GM11168 (cell line): Measurements from ENCODE around the gene MOCS2.
"Not testable (repeated sequence)": the region's sequence is repeated elsewhere in the genome, so short reads cannot be mapped to it uniquely, and the experiment has no call there.

ENCODE experiments used
- in situ Hi-C: fragments of 300-500 bp; cut with MboI; formaldehyde crosslinking; loops from one replicate; pipeline ENCODE4 v1.12.0; 2022; ENCODE audit warnings: low sequenced_read_pairs; ENCODE audit not compliant: unreplicated experiment

The MOCS2 gene, protein sequence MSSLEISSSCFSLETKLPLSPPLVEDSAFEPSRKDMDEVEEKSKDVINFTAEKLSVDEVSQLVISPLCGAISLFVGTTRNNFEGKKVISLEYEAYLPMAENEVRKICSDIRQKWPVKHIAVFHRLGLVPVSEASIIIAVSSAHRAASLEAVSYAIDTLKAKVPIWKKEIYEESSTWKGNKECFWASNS

DNA sequence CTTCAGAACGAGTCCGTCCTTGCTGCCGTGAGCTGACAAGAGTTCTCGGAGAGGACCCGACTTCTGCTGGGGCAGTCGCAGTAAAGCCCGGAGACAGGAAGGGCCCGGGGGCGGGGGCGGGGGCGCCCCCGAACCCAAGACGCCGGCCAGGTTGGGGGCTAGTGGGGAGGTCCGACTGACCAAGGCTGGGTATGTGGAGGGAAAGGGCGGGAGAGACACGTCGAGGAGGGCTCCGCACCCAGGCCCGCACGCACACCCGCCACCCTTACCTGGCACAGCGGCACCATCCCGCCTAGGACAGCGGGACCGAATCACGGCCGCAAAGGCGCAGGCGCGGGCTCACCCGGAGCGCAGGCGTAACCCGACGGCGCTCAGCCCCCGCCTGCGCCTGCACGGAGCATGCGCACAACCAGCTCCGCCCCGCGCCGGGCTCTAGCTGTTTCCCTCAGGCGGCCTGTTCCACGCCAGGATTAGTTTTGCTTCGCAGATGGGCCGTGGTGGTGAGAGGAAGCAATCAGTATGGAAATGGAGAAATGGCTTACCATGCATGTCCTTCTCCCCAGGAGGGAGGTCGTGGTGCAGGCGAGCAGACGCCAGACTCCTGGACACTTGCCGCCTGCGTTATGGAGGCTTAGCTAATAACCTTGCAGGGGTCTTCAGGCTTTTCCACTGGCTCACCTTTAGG is at the start of gene MOCS2:
Gene MOCS2, minus strand, starts transcription at position 315 of the 685 bp plus-strand sequence. CDS start 2,583 bp downstream, outside the sequence.
- in situ Hi-C loops = no loop called here

DNA sequence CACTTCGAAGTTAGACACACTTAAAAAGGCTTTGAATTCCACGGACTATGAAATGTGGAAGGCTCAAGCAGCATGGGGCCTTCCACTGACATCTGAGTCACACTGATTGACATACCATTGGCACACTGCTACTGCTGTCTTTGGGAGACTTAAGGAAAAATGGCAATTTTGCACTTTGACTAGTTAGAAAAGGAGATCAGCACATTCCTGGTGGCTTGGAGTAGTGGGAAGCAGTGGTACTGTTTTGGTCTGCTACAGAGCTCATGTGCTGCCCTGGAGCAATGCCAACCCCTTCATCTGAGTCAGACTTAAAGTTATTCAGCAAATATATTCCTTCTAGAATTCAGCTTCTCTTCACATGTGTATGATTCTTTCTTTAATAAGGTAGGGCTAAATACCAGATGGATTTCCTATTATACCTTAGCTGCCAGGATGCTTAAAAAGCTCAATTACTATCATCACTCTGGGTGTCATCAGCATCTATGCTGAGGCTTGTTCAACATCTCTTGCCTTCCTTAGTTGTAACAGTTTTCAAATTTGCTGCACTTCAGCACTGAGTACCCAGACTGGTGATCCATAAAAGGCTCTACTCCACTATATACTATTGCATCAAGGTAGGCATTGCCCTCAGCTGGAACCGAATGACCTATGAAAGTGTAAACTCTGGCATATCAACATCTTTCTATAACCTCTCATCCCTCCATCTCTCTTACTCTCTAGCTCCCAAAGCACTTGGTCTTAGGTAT is 42.3 kb upstream of the MOCS2 start:
- in situ Hi-C loops = loop anchor here (25.0 kb wide), 1 partner anchor 1085 kb away; no protein-coding TSS in a partner anchor

DNA sequence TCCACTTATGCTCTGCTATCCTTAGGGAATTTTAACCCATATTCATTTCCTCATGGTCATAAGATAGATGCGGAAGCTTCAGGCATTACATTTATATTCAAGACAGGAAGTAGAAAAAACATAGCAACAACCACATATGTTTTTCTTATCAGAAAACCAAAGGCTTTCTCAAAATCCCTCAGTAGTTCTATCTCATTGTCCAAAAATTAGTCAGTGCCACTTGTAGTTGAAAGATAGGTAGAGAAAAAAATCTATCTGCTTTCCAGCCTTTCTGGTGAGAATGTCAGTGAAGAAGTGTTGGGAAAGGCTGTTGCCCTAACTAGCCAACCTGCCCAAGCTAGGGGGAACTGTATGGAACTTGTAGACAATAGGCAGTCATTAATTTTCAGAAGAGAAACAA is 23.5 kb upstream of the MOCS2 start:
- in situ Hi-C loops = no loop called here

GRCh38 chr5:53130266-53130665 is 20.7 kb upstream of the MOCS2 start:
- in situ Hi-C loops = no loop called here

GRCh38 chr5:53128481-53128880 is 18.9 kb upstream of the MOCS2 start:
- in situ Hi-C loops = no loop called here

DNA sequence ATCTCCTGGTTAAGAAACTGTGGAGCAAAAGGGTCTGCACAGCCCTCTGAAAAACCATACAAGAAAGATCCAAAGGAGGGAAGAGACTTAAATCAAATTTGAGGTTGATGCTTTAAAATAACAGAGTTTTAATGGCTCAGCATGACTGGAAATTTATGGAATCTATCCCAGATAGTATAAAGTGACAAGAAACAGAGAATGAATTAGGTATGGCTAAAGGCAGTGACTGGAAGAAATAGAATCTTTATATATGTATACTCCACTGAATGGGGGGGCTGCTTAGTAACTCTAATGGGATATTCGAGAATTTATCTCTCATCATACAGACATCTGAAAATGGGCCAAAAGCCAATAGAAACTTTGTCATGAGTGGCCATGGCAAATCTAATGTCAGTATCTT is 17.6 kb upstream of the MOCS2 start:
- in situ Hi-C loops = no loop called here

GRCh38 chr5:53126521-53126920 is 17.0 kb upstream of the MOCS2 start:
- in situ Hi-C loops = no loop called here

GRCh38 chr5:53123702-53124101 is 14.1 kb upstream of the MOCS2 start:
- in situ Hi-C loops = no loop called here

GRCh38 chr5:53120165-53120564 is 10.6 kb upstream of the MOCS2 start:
- in situ Hi-C loops = no loop called here

- in situ Hi-C loops = no loop called here
These were observed 9.3 kb upstream of the MOCS2 start for GRCh38 chr5:53118879-53119278.

DNA sequence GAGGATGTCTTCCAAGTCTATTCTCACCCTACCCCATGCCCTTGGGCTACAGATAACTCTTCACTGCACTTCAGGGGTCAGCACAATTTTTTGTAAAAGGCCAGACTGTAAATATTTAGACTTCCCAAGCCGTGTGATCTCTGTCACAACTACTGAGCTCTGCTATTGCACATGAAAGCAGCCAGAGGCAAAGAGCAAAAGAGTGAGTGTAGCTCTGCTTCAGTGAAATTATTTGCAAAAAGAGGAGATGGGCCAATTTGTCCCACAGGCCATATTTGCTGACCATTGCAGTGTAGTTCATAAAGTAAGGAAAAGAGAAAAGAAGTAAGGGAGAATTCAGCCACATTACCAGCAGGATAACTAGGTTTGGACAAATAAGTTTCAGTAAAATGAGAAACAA is 7.0 kb upstream of the MOCS2 start:
- in situ Hi-C loops = no loop called here

GRCh38 chr5:53114988-53115387 is 5.4 kb upstream of the MOCS2 start:
- in situ Hi-C loops = no loop called here

DNA sequence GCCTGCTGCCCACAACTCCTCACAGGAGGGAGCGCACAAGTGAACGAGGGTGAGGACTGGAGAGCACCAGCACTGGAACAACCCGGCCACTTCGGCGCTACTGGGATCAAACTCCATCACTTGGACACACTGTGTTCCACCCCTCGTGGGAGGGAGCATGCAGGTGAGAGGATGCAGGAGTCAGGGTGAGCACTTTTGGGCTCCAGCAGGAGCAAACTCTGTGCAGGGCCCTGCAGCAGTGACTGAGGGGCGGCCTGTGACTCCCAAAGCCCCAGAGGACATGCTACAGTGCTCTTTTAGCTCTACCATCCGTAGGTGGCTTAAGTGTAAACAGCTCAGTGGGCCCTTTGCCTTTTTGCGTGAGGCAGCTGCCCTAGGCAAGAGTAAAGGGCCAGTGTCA is 4.4 kb upstream of the MOCS2 start:
- in situ Hi-C loops = no loop called here

- in situ Hi-C loops = no loop called here
These were observed 3.4 kb upstream of the MOCS2 start for GRCh38 chr5:53112909-53113308.

- in situ Hi-C loops = not testable (repeated sequence)
These were observed 2.8 kb upstream of the MOCS2 start for GRCh38 chr5:53112307-53112706.

DNA sequence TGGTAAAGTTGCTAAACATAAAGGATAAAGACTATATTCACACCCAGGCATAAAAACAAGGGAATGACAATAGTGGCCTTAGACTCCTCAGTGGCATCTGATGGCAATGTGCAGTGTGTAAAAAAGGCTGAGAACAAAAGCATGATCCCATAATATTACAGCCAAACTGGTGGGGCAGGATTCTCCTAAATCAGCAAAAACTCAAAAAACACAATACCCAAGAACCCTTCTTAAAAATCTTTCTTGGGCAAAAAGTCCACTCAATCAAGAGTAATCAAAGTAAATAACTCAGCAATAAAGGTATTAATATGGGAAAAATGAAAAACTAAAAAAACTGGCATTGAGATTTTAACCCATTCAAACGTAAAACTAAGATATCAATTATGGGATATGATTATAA is 1.6 kb upstream of the MOCS2 start:
- in situ Hi-C loops = no loop called here

DNA sequence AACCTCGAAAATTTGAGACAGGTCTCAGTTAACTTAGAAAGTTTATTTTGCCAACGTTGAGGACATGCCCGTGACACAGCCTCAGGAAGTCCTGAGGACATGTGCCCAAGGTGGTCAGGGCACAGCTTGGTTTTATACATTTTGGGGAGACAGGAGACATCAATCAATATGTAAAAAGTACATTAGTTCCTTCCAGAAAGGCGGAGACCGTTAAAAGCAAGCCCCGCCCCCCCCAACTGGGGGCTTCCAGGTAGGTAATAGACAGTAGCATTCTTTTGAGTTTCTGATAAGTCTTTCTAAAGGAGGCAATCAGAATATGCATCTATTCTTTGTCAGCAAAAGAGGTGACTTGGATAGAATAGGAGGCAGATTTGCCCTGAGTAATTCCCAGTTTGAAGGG is 599 bp upstream of the MOCS2 start:
- in situ Hi-C loops = no loop called here

DNA sequence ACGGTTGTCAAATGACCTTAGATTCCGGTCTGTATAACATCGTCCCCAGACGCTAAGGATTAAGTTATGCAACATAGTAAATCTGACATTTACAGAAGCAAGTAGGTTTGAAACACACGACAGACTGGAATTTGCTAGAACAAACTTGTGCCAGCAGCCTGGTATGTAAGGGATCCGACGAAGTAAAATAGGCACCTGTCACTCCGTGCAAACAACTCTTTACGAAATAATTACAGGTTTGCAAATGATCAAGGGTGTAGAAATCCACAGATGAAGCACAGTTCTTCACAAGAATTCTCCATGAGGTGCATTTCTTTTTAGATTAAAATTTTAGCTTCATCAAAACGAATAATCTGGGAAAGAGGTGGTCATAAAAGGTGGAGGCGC is 508 bp downstream of the MOCS2 start:
- in situ Hi-C loops = no loop called here

GRCh38 chr5:53105611-53106300 is 3.8 kb downstream of the MOCS2 start:
- in situ Hi-C loops = no loop called here

- in situ Hi-C loops = no loop called here
These were observed 9.0 kb downstream of the MOCS2 start for GRCh38 chr5:53100606-53101005.

GRCh38 chr5:53099546-53099945 is 10.0 kb downstream of the MOCS2 start:
- in situ Hi-C loops = loop anchor here (5.0 kb wide), 1 partner anchor 152 kb away; no protein-coding TSS in a partner anchor
